Left renal cortex interstitium (tissue), 4 donors: Measurements from ENCODE around the gene COPZ1. TPM values are rescaled to one million over a fixed set of nuclear protein-coding genes. Genes with fewer than 3 reads are reported as not detected.

Experiments
- DNase-seq, 4 donors: peaks; one replicate each; pipeline ENCODE4 v3.0.0-alpha.2; 2013; ENCODE audit warnings: low read depth in 4 of 4, low spot score in 2 of 4, missing footprints in 1 of 4
- polyA plus RNA-seq, 4 donors: library from polyadenylated mRNA; unstranded; fragments of 120-200 nt; gene quantifications; one replicate each; pipeline ENCODE4 v1.2.1, GENCODE V29; 2013; ENCODE audit not compliant: insufficient read length in 4 of 4

Gene COPZ1
- polyA plus RNA-seq, 4 donors = 184 to 242 (median 222) TPM

DNA sequence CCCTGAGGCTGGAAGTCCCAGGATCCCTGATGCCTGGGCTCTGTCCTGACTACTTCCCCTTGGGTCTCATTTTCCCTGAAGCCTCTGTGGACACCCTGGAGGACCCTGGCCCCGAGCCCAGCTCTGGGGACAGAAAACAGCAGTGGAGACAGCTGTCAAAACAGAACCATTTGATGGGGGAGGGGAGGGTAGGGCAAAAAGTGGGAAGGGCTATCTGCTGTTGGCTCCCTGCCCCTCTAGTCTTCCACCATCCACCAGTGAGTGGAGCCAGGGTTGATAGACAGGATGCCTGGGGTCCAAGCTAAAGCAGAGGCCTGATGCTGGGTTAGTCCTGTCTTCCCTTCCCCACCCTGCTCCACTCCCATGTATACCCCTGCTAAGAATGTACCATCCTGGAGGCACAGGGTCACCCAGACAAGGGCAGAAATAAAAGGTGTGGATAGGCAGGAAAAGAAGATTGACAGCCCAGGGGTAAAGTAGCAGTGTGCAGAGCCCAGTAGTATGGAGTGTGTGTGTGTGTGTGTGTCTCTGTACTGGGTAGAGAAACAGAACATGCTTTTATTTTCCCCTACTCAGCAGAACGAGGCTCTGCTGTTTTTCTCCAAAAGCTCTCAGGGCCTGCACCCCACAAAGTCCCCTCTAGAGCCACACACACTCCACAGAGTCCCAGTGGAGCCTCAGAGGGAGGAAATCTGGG is 49.8 kb downstream of the COPZ1 start:
- DNase-seq = no peak

DNA sequence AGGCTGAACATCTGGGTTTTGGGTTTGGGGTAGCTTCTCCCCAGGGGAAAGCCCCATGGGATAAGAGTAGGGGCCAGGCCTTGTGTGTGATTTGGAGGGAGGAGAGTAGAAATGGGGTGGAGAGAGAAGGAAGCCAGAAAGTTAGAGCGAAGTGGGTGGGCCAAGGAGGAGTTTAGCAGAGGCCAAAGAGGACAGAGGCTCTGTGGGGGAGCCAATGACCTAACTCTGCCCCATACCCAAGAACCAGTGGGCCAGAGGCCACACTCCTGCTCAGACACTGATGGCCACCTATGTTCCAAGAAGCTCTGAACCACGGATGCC is 50.3 kb downstream of the COPZ1 start:
- DNase-seq = no peak

DNA sequence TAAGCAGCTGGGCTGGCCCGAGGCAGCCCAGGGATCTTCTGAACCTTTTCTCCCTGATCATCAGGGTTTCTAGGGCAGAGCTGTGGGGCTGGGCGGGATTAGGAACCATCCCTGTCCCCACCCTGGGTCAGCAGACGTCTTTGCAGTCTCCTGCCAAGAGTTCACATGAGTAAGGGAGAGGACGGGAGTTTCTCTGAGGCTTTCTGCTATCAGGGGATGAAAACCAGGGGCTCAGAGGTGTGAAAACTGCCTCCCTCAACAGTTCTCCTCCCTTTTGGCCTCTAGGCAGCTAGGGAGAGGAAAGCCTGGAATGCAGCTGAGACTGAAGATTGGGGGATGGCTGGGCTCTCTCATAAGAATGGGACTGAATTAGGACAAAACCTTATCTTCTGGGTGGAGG is 51.7 kb downstream of the COPZ1 start:
- no peak for DNase-seq

DNA sequence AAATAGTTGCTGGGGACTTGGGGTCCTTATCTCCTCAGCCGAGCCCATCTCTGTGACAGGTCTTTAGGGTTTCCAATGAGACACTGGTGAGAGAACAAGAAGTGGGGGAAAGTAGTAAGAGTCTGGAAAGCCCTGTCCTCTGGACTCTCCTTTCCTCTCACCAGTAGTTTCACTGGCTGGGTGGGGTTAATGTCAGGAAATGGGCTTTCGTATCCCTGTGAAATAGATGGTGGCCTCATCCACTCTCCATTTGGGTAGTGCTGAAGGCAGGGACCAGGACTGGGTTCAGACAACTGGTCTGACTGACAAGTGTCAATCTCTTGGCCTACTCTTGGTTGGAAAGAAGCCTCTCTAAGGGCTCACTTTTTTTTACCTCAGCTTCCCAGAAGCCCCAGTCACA is 52.1 kb downstream of the COPZ1 start:
- DNase-seq = no peak

DNA sequence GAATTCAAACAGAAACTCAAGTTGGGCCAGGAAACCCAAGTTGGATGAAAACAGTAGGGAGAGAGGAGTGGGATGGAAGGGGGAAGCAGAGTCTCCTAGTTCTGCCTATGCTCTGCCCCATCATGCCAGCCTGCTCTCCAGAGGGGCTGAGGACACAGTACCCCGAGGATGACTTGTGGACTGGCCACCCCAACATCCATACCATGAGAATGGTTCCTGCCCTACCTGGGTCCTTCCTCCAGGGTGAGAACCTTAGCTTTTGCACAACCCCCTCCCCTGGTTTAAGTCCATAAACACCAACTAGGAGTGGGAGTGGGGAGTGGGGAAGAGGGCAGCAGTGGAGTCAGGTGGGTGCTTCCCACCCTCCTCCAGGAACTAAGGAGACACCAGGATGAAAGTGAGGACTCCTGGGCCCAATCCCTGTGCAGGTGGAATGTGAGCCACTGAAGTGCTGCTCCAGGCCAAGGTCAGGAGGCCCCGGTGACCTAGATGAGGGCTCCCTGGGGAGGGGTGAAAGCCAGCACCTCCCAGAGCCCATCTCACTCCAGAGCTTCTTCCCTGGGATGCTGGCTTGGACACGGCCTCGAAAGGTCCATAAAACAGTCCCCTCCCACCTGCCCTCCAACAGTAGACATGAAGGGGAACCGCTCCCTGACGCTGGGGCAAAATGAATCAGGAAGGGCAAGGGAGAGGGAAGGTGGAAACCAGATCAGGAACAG is 53.0 kb downstream of the COPZ1 start:
- no peak for DNase-seq

DNA sequence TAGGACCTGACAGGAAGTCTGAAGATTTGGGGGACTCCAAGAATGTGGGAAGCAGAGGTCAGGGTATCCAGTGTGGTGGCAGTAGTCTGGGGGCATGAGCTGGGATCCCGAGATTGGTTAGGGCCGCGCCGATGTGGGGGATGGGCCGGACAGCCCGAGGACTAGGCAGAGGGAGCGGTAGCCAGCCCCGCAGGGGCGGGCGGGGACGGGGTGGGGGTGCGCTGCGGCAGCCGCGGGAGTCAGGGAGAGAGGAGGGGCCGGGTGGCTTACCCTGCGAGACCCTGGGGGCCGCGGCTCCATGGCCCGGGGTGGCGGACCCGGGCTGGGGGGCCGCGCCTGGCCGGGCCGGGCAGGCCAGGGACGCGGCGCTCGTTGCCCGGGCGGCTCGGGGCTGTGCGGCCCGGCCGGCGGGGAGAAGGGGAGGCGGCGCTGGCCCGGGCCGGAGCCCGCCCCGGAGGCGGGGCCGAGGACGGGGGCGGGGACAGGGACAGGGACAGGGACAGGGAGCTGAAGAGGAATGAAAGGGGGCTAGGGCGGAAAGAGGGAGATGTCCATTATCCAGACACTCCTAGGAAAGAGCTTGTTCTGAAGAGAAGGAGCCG is 54.0 kb downstream of the COPZ1 start:
- no peak for DNase-seq

DNA sequence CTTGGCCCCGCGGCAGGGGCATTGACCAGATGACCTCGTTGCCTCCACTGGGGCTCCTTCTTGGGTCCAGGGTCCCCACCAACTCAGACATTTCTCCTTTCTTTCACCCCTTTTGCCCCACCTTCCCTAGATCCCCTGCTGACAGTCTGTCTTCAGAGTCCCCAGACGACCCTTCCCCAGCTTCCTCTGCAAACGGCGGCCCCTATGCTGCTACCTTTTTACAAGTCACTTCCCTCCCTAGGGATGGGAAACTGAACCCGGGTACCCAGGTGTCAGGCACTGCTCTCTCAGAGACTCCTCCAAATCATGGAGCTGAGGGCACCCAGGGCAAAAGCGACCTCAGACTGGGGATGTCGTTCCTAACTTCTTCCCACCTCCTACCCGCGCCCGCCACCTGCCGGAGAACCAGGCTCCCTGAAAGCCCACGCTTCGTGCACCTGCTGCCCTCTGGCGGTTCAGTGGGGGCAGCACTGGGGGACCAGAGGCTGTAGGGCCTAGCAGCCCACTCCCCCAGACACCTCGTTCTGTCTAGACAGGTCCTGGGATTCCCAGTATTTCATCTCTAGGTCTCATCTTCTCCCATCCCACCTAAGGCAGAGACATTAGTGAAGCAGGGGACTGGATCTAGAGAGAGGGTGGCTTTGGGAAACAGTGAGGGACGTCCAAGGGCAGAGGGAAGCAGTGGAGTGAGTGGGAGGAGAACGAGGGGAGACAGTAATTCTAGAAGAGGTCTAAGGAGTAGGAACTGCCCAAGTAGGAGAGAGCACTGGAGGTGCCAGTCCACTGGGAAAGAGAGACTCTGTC is 54.7 kb downstream of the COPZ1 start:
- peak in 1 of 4 donors; percentile 89 for DNase-seq

DNA sequence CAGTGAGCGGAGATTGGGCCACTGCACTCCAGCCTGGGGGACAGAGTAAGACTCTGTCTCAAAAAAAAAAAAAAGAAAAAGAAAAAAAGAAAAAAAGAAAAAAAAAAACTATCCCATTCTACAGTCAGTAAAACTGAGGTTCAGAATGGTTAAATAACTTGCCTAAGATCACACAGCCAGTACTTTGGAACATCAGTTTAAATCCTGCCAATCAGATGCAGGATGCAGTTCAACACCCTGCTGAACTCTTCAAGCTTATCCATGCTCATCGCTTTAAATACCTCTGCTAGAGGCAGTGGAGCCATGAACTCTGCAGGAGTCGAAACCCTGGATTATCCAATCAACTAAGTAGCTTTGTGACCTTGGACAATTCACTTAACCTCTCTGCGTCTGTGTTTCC is 56.2 kb downstream of the COPZ1 start:
- DNase-seq = no peak

DNA sequence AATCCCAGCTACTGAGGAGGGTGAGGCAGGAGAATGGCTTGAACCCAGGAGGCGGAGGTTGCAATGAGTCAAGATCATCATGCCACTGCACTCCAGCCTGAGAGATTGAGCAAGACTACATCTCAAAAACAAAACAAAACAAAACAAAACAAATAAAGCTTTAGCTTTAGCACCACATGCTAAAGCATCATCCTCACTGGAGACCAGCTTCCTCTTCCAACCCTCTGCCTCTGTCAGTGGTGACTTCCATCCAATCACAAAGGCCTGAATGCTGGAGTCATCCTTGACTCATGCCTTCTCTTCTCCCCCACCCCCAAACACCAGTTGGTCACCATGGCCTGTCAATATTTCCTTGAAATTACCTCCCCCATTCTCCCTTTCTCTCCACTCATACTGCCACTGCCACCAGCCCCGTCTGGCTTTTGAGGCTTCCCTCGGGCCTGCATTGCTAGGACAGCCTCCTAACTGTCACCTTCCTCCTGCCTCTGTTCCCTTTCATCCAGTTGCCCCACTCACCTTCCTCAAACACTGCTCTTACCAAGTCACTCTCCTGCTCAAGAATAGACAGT is 58.2 kb downstream of the COPZ1 start:
- DNase-seq = no peak

DNA sequence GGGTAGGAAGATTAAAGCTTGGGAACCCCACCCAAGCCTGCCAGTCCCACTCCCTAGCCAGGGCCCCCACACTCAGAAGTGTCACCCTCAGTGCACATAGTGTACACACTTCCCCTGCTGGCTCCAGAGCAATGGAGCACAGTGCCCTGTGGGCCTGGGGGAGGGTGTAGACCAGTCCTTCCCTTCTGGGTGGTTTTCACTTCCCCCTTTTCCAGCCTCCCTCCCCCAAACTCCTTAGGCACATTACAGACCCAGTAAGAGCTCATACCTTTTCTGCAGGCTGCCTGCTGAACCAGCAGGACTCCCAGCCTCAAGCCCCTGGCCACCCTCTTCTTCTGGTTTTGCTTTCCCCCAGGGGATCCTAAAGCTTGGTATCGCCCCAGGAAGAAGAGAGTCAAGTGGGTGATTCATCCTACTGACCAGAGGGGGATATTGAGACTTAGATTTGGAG is 59.7 kb downstream of the COPZ1 start, which contains the start of gene ZNF385A:
TSS of gene ZNF385A (minus strand) at position 143 of the 451 bp plus-strand sequence. CDS start 219 bp downstream, outside the sequence.
- DNase-seq = no peak

DNA sequence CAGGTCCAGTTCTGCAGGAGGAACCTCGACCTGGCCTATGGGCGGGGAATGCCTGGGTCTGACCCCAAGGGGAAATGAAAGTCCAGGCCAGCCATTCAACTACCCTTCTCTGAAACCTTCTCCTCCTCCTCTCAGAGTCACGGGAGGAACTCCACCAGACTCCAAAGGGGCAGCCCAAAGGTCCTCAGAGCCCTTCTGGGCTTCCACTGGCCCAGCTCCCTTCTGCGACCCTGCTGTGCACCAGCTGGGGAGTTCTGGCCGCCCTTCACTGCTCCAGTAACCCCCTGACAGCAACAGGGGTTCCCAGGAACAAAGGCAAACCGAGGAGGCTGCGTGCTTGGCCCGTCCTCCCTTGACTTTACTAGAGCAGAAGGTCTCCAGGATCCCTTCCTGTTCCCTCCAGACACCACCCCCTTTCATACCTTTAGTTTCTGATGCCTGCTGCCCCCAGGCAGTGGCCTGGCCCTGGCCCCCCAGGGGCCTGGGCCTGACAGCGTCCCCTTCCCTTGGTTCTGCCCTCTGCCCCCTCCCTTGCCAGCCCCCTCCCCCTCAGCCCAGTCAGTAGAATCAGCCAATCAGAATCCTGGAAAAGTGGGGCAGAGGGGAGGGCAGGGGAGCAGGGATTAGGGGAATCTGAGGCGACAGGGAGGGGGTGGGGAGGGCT is 60.5 kb downstream of the COPZ1 start:
- no peak for DNase-seq

DNA sequence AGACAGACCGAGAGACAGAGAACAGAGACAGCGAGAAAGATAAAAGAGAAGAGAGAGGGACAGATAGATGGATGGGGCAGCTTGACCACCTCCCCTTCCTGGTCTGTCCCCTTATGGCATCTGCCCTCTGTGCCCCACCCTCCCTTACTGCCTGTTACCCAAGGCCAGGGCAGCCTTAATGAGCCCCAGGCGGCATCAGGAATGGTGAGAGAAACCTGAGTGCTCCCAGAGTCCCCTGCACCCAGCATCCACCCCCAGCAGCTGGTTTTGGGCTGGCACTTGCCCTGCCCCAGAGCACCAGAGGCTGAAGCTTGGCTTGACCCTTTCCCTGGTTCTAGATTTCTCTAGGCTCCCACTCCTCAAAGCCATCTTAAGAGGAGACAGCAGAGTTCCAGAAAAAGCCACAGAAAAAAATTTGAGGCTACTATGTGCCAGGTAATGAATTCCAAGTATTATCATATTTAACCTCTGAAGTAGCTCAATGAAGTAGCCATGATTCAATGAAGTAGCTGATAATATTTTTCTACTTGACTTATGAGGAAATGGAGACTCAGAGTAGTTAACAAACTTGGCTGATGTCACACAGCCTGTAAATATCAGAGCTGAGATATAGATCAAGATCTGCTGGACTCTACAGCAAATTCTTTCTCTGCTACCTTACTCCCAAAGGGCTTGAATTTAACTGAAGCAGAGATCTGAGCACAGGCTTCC is 61.6 kb downstream of the COPZ1 start:
- no peak for DNase-seq

DNA sequence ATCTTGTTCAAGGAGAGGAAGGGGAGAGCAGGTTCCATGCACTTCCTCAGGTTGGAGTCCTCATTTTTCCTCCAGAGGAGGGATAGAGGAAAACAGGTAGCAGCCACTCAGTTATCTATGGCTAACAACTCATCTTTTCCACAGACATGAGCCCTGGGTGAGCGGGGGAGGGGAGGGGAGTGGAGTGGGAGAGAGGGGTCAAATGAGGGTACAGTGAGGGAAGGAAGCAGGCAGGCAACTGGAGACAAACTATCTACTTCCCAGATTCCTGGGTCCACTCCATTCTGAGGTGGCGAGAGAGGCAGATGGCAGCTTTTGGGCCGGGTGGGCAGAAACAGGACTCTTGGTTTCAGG is 62.2 kb downstream of the COPZ1 start:
- no peak for DNase-seq

DNA sequence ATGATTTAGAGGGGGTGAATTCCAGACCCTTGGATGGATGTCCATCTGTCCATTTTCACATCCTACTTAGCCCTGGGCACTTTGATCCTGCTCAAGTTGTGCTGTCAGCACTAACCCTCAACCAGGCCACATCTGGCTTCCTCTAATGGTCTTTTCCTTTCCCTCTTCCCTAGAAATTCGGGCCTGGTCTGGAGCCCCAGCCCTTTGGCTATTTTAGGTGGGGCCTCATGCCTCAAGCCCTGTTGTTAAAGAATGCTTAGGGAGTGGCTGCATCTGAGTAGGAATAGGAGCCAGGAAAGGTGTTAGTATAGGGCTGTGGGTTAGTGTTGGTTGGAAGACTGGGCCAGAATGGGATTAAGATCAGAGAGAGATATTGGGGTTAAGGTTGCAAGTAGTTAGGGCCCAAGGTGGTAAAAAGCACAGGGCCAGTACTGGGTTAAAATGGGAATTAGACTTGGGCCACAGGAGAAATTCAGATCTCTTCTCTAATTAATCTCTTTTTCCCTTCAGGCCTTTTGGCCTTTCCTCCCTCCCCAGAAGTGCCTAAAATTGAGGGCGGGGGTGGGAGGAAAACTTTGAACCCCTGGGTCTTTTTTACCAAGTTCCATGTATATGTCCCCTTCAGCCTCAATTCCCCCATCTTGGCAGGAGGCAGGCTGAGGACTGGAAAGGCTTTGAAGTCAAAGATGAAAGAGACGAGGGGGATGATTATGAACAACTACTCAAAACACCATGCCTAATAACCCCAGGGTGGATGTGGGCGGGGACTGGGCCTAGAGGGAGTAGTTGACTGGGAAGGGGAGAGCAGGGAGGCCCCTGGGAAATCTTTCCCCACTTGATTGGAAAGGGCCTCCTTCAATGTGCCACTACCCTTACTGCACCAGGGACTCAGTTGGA is 63.6 kb downstream of the COPZ1 start:
- no peak for DNase-seq

DNA sequence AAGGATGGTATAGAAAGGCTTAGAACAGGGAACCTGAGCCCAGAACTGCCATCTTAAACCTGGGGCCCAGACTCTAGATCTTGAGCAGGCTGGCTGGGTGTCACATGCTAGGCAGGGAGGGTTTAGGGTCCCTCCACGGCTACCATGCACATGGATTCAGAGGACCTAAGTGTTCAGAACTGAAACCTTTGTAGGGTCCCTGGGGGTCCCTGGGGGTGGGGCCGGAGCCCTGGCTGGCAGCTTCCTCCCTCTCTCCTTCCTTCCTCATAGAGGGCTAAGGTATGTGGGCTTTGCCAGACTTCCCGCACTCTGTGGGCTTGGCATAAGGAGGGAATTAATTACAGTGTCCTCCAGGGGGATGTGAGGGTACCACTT is 64.2 kb downstream of the COPZ1 start:
- DNase-seq = no peak

DNA sequence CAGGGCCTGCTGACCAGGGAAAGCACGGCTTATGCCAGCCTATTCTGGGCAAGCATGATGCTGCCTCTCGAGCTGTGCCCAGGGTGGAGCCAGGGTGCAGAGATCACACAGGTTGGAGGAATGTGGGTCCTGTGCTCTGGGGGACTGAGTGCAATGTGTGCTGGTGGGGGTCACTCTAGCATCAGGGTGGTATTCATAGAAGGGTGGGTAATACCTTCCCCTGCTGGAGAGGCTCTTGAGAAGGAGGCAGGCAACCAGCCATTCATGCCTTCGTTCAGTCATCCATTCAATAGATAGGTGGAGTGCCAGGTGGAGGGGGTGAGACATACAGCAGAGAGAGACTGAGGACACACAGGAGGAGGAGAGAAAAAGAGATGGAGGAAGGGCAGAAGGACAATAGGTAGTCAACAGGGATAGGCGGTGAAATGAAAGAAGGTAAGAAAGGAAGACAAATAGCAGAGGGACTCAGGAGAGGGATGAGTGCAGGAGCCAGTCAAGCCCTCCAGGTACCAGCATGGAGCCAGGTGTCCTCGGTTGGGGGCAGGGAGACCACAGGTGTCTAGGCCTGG is 64.8 kb downstream of the COPZ1 start:
- DNase-seq = no peak

DNA sequence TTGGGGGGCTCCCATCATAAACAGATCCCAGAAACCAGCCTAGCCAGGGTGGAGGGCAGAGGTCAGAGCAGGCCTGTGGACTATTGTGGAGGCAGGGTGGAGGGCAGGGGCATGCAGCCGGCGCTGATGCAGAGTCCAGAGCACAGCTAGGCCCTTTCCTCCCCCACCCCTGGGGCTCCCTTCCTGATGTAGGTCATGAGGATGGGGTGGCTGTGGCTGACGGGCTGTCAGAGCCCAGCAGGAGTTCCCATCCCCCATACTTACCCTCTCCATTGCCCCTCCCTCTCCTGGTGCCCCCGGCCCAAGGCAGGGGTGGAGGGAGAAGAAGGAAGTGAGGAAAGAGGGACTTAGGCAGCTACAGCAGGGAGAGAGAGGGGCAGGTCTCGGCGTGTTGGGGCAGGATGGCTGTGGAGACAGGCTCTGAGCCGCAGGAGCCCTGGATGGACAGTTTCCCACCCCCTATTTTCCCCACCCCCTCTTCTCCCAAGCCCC is 65.3 kb downstream of the COPZ1 start:
- DNase-seq = no peak
